ENCODE measurements around the gene IL18BP. TPM values are rescaled to one million over a fixed set of nuclear protein-coding genes. Genes with fewer than 3 reads are reported as not detected.

The IL18BP gene
- total and polyA plus RNA-seq, 2 experiments from 2014 or later = 2.2 to 2.8 TPM

DNA sequence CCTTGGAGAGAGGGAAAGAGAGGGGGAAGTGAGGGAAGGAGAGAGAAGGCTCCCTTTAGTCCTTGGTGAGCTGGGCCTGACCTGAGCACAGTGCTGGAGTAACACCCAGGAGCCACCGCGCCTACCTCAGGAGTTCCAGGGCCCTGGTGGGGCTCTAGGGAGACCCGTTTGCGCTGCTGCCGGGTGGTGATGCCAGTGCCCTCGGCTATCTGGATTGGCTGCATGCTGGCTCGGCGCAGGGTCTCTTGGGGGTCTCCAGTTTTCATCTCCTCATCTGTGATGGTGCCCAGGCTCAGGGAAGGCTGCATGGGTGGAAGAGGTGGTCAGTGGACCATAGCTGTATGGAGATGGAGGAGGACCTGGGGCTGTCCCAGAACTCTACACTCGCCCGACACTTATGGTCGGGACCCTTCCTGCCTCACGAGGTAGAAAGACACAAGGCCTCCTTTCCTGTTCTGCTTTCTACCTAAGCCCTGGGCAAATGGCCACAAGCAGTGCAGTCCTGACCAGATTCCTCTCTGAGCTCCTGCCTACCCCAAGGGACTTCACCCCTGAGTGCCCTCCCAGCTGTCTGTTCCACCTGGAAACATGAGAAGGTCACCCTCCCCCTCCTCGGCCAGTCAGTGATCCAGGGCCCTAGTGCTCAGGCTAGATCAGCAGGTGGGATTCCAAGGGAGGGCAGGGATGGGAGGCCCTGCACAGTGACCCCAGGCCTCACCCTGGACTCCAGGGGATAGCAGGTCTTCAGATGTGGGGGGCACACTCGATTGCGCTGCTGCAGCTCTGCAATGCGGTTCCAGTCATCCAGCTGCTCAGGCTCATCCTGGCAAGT is 6.0 kb downstream of the IL18BP start:
- no peaks in the 10 kb centered on the region for H3K4me1 ChIP-seq (ENCODE audit: insufficient read depth)
- WGBS (ENCODE audit: low lambda C conversion rate, missing lambda C conversion rate) = 95% methylated on average over 16 of the region's 16 CpGs
- H3K27ac ChIP-seq = no peak overlapping the region

DNA sequence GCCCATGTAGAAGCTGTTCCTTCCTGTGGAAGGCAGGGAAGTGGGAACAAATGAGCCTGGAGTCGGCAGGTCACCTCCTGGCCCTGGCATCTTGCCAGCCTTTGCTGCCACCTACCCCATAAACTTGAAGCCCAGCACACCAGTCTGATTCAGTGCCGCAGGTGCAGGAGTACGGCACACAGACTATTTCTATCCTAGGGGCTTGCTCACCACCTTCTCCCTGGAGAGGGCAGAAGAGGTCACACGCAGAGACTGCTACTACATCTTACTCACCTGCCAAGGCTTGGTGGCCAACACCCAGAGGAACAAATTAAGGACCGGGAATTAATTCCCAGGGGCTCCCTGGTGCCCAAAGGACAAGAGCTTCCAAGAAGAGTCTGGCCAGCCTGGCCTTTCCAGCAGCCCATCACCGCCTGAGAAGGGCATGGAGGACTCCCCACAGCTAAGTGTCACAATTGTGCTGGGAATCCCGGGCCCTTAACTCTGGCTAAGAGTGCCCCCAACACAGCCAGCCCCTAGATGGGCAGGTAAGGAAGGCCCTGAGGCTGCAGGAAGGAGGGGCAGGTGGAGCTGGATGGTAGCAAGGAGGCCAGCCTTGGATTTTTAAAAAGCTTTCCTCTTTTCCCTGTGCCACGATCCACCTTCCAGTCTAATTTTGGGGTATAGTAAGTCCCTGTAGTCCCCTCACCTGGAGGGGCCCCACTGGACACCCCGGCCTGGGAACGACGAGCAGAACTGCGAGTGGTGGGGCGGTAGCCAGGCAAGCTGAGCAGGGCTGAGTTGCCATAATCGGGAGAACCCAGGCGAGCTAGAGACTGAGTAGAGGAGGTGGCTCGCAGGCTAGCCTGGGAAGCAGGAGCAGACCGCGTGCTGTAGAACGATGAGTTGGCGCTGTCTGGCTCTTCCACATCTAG is 6.9 kb downstream of the IL18BP start:
- Histone ChIP-seq H3K4me3 (no peak overlapping the region), H3K27me3 (no peaks in the 10 kb centered on the region), H3K27ac (no peak overlapping the region), H3K36me3 (replicated peaks; ENCODE audit: insufficient read depth, low read depth) (peaks cover 4% of the 10 kb centered on the region), H3K9me3 (ENCODE audit: low read depth) (no peaks in the 10 kb centered on the region), H3K9me2 (replicated peaks; ENCODE audit: insufficient read depth) (no peaks in the 10 kb centered on the region), H3K4me1 (ENCODE audit: insufficient read depth) (no peaks in the 10 kb centered on the region), H3K4me2 (no peak overlapping the region), H4K20me1 (ENCODE audit: insufficient read depth, poor library complexity, severe bottlenecking) (peaks cover 20% of the 10 kb centered on the region), H2AFZ (no peak overlapping the region), H3K79me2 (no peaks in the 10 kb centered on the region)
- 92% methylated on average over 20 of the region's 20 CpGs for WGBS (ENCODE audit: low lambda C conversion rate, missing lambda C conversion rate)
- TF ChIP-seq, protein P1, sequence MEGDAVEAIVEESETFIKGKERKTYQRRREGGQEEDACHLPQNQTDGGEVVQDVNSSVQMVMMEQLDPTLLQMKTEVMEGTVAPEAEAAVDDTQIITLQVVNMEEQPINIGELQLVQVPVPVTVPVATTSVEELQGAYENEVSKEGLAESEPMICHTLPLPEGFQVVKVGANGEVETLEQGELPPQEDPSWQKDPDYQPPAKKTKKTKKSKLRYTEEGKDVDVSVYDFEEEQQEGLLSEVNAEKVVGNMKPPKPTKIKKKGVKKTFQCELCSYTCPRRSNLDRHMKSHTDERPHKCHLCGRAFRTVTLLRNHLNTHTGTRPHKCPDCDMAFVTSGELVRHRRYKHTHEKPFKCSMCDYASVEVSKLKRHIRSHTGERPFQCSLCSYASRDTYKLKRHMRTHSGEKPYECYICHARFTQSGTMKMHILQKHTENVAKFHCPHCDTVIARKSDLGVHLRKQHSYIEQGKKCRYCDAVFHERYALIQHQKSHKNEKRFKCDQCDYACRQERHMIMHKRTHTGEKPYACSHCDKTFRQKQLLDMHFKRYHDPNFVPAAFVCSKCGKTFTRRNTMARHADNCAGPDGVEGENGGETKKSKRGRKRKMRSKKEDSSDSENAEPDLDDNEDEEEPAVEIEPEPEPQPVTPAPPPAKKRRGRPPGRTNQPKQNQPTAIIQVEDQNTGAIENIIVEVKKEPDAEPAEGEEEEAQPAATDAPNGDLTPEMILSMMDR (IDR thresholded peaks at IDR 0.05; ENCODE audit: poor library complexity) = no peak
- TF ChIP-seq EZH2 (IDR thresholded peaks at IDR 0.05; ENCODE audit: borderline replicate concordance) (no peak), EZH2phosphoT487 (IDR thresholded peaks at IDR 0.05; ENCODE audit: low read depth, severe bottlenecking, unreplicated experiment) (no peak)
- no peak for DNase-seq (ENCODE audit: low spot score)

More for the DNA sequence above, 6.0 kb downstream of the IL18BP start:
- H3K36me3 ChIP-seq (replicated peaks; ENCODE audit: insufficient read depth, low read depth) = peaks cover 4% of the 10 kb centered on the region
- no peak overlapping the region for H2AFZ ChIP-seq
- H3K4me2 ChIP-seq = no peak overlapping the region
- H3K4me3 ChIP-seq = no peak overlapping the region
- H3K27me3 ChIP-seq = no peaks in the 10 kb centered on the region
- DNase-seq (ENCODE audit: low spot score) = no peak
- no peaks in the 10 kb centered on the region for H3K9me3 ChIP-seq (ENCODE audit: low read depth)
- TF ChIP-seq EZH2 (IDR thresholded peaks at IDR 0.05; ENCODE audit: borderline replicate concordance) = no peak
- no peak for TF ChIP-seq EZH2phosphoT487 (IDR thresholded peaks at IDR 0.05; ENCODE audit: low read depth, severe bottlenecking, unreplicated experiment)
- peaks cover 12% of the 10 kb centered on the region for H4K20me1 ChIP-seq (ENCODE audit: insufficient read depth, poor library complexity, severe bottlenecking)
- no peaks in the 10 kb centered on the region for H3K79me2 ChIP-seq
- no peaks in the 10 kb centered on the region for H3K9me2 ChIP-seq (replicated peaks; ENCODE audit: insufficient read depth)

DNA sequence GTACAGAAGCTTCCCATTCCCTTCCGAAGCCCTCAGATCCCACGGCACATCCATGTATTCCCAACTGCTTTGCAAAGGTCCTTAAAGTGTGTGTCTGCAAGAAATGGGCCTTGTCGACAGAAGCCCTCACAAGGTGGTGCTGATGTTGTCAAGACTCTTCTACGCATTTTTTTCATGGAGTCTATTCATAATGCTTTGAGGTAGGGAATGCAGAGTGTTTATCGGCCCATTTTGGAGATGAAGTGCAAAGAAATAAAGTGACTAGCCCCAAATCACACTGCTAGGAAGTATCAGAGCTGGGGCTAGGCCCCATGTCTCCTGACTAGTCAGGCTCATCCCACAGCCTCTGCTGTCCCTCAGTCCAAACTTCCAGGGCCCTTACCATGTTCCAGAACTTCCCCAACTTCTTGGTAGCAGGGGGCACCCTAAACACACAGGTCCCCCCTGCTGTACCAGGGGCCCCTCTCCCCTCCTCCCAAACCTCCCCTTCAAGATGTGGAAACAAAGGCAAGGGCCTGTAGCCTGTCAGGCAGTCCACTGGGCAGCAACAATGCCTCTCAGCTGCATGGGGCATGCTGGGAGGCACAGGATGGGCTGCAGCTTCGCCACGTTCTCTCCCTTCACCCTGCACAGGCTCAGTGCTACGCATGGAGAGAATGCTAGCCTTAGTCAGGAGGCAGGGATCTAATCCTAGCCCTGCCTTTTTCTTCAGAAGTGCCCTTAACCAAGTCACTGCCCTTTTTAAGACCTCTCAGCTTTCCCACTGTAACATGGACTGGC is 7.8 kb downstream of the IL18BP start:
- Histone ChIP-seq H2AFZ (no peak overlapping the region), H4K20me1 (ENCODE audit: insufficient read depth, poor library complexity, severe bottlenecking) (peaks cover 29% of the 10 kb centered on the region), H3K79me2 (no peaks in the 10 kb centered on the region), H3K36me3 (replicated peaks; ENCODE audit: insufficient read depth, low read depth) (peaks cover 4% of the 10 kb centered on the region), H3K9me3 (ENCODE audit: low read depth) (no peaks in the 10 kb centered on the region), H3K4me1 (ENCODE audit: insufficient read depth) (no peaks in the 10 kb centered on the region), H3K9me2 (replicated peaks; ENCODE audit: insufficient read depth) (no peaks in the 10 kb centered on the region), H3K27ac (no peak overlapping the region), H3K4me3 (no peak overlapping the region), H3K27me3 (no peaks in the 10 kb centered on the region), H3K4me2 (no peak overlapping the region)
- TF ChIP-seq, protein P1 (IDR thresholded peaks at IDR 0.05; ENCODE audit: poor library complexity) = no peak
- no peak for TF ChIP-seq EZH2phosphoT487 (IDR thresholded peaks at IDR 0.05; ENCODE audit: low read depth, severe bottlenecking, unreplicated experiment)
- no peak for TF ChIP-seq EZH2 (IDR thresholded peaks at IDR 0.05; ENCODE audit: borderline replicate concordance)
- DNase-seq (ENCODE audit: low spot score) = no peak
- 84% methylated on average over 8 of the region's 8 CpGs for WGBS (ENCODE audit: low lambda C conversion rate, missing lambda C conversion rate)

All from hepatocyte (in vitro differentiated cells).